Stimulated activated CD8-positive, alpha-beta memory T cell treated with anti-CD3 and anti-CD28 coated beads, Interleukin-4, amount 100 ng/mL, for 24 hours (primary cell): ENCODE data around the gene DNAH17.

Experiments
- DNase-seq: peaks from one replicate; pipeline ENCODE4 v3.0.0-alpha.2; 2020; ENCODE audit warnings: low read depth

DNAH17 gene

DNA sequence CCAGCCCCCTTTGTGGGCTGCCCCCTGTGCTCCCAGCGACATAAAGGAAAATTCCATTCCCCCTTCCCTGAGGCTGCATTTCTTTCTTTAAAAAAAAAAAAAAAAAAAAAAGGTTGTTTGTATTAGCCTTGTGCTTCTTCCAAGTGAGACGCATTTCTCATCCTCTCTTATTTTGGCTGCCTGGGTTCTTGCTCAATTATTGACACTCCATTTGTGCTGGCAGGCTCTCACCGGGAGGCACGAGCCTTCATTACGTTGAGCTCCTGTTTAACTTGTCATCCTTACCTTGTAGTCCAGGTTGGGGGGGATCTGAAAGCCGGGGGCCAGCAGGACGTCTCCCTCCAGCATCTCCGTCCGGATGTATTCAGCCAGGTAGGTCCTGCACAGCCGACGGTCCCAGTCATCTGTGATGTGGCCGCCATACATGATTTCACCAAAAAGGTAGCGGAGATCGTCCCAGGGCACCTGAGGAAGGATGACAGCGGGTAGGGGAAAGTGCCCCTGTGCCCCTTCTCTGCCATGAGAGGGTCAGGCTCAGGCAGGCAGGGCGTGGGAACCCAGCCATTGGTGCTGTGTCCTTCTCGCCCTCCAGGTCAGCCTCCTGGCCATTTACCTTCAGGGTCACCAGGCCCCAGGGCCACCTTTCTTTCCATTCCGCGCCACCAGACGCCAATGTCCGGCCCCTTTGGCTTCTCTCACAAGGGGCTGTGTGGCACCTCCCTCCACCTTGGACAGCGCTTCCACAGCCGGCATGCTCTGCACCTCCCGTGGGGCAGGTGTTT, 148.2 kb downstream of the DNAH17 start:
- no peak for DNase-seq

DNA sequence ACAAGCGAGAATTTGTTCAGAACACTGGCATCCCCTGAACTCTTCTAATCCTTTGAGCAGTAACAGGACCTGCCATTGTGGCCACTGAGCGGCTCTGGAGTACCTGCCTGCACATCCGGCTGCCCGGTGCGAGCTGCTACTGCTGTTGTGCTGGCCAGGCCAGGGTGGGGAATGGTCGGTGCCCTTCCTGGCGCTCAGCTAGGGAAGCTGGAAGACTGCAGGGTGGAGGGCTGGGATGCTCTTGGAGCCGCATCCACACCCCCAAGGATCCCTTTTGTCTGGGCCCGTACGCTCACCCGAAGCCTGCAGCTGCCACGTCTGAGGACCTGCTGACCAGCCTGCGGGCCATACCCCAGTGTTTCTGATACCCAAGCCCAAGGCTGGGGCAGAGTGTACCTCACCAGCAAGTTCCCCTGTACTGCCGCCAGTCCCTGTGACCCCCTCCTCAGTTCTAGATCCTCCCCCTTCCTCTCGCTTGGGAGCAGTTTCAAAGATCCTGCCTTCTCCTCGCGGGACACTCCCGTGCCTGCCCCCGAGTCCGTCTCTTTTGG, 149.1 kb downstream of the DNAH17 start:
- no peak for DNase-seq

DNA sequence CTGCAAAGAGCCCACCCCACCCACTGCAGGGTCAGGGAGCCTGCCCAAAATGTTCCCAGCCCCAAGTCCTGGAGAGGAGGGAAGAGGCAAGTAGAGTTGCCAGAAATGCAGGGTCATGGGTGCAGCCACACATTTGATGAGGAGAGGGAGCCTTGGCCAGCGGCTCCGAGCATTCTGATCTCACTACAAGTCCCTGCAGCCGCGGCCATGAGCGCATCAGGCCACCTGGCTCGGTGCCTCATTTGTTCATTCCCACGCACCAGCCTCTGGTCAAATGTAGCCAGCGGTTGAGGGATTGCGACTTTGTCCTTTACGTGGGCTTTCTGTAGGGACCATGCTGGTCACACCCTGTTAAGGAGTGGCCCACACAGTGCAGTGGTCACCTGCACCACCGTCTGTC, 150.1 kb downstream of the DNAH17 start:
- DNase-seq: no peak

DNA sequence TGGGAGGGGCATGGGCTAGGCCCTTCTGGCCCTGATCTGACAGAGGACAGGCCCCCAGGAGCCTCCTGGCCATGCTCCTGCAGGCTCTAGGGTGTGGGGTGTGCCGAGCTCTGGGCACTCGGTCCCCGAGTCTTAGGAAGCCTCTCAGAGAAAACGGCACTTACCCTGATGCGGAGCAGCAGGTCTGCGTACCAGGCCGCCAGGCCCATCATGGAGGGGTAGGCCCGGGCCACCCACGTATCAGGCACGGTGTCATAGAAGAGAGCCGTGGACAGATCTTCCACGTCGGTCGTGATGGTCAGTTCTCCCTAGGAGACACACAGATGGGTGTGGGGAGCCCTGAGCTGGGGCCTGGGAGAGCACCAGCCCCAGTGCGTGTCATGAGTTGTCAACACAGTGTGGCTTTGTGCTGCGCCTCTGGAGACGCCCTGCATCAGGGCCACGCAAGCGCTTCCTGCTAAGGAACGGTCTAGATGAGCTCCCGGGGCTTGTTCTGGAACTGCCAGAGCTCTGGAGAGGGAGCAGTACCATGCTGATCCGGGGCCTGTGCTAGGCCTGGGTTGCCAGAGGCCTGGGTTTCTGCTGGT, 150.8 kb downstream of the DNAH17 start:
- no peak for DNase-seq

DNA sequence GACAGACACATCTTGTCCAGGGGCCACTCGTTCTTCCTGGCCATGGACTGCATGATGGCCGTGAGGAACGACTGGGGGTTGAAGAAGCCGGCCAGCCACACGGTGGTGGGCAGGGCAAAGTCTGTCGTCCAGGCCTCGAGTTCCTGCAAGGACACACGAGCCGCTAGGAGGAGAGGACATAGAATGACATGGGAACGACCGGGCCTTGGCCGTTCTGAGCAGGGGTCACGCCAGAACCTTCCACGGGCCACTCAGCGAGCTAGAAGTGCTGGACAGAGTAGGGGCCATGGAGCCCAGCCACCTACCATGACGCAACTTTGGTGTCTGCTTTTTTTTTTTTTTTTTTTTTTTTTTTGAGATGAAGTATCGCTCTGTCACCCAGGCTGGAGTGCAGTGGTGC, 151.8 kb downstream of the DNAH17 start:
- no peak for DNase-seq

DNA sequence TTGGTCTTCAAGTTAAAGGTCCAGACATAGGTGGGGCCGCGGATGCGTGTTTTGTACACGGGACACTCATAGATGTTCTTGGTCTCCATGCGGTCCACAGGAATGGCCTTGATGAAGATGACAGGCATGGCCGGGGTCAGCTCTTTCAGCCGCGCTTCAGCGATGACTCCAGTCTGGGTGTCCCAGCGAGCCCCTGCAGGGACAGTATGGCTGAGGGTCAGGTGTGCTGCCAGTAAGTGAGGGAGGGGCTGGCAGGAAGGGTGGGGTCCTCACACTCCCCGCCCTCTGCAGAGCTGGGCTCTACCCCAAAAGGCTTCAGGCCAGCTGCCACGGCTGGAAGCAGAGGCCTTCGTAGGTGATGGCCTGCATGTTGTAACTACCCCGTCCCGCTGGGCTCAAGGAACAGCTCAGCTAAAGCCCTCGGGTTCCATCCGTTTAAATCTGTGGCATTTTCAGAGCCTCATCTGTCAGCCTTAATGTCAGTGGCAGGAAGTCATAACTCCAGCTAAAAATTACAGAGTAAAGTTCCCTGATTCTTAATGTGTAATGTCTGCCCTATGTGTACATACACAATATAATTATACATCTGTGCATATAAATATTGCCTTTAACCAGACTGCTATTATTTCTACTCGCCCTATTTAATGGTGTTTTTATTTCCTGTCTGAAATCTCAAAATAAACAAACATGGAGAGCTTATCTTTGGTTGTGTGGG, 153.1 kb downstream of the DNAH17 start:
- DNase-seq: no peak

DNA sequence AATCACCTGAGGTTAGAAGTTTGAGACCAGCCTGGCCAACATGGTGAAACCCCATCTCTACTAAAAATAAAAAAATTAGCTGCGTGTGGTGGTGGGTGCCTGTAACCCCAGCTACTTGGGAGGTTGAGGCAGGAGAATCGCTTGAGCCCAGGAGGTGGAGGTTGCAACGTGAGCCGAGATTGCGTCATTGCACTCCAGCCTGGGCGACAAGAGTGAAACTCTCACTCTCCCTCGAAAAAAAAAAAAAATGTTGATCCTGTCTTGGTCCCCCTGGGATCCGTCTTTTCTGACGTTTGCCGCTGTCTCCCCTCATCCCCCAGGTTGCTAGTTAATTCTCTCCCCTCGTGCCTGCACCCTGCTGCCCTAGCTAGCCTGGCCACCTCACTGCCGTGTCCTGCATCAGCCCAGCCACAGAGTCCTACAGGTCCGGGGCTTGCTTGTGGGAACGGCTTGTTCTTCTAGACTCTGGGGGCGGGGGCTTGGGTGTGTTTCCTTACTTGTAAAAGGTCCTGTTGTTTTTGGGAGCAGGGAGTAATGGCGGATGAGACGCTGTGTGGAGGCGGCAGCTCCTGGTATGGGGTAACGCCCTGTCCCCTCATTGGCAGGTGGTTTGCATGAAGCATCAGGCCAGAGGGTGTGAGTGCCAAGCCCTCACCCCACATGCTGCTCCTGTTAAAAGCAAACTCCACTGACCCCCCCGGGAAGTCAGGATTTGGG, 154.2 kb downstream of the DNAH17 start:
- DNase-seq: no peak

DNA sequence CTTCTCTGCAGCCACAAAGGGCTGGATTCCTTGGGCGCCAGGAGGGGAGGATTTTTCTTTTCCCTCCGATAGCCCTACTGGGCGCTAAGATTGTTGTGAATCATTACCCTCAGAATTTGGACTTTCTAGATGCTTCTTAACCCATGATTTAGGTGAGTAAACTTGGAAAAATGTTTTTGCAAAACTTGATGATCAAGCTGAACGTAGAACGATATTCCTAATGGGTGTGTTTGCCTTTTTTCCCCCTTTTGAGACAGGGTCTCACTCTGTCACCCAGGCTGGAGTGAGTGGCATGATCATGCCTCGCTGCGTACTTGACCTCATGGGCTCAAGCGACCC, 155.0 kb downstream of the DNAH17 start:
- no peak for DNase-seq

DNA sequence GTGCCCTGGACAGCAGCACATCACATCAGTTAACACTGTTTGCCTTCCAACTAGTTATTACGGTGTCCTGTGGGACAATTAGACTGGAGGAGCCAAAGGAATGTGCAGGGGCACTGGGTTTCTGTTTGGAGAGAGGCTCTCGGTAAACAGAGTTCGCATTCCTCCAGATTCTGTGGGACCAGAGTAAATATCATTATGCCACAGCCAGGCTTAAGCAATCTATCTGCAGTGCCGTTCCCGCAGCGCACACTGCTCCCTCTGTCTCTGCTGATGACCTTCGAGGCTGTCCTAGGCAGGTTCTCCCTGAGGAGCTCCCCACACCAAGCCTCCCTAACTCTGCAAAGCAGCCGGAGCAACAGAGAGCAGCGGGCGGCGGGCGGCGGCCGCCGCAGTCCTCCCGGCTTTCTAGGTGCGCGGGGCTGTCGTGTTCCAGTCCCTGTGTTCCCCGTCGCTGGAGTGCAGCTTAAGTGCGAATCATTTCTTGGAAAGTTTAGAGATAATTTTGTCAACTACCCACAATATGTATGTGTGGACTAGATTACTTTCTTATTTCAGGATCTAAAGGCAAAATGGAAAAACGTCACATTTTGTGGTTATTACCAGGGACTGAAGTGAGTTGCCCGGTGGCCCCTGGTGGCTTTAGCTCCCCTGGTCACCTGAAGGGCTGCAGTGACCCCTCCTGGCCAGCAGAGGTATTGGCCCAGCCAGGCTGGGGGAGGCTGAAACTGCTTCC, 155.5 kb downstream of the DNAH17 start:
- peak; percentile 58 for DNase-seq

DNA sequence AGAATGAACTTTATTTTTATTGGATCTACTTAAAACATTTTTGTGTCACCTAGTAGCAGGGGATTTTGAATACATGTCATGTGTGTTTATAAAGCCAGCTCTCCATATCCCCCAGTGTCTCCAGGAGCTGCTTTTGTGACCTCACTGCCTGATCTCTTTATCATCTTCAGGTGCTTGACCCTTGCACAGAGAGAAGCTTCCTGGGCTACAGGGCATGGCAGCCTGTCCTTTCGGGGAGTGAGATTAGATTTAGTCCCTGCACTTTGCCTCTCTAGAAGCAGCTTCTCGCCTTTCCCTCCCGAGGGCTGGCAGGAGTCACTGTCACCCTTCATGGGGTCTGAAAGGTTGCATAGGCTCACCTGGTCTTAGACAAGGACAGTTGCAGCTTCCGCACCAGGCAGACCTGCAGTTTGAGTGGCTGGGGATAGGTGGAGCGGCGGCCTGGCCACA, 156.1 kb downstream of the DNAH17 start:
- DNase-seq: no peak

DNA sequence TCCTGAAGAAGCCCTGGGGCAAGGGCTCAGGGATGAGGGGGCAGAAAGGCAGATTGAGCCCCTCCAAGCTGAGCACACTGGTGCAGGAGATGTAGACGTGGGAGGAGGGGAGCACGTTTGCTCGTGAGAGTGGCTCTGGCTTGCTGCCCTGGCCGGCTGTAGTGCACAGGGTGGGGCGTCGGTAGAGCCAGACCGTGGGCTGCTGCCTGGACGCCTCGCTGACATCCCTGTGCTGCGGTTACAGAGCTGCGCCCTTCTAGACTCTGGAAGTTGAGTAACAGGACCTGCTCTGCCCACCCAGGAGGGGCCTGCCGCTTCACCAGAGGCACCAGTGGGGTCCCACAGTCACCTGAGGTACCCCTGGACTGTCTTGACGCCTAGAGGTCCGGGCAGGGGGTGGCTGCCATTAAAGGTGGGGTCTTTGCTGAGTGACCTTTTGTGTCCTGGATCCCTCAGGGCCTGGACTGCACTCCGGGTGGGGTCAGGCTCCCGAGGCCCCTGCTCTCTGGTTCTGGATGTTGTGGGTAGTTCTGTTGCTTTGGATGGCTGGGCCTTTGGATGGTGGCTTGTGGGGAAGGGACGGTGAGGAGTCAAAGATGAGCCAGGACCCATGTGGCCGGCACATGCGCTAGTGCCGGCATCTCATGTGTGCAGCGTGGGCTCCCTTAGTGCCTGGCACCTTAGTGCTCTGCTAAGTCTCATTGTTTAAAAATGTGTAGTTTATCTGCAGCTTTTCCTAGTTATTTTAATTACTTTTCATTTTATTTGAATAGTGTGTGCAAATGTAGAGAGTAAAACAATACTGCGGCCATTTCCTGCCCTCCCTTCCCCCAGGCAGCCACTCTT, 157.0 kb downstream of the DNAH17 start:
- DNase-seq: no peak

DNA sequence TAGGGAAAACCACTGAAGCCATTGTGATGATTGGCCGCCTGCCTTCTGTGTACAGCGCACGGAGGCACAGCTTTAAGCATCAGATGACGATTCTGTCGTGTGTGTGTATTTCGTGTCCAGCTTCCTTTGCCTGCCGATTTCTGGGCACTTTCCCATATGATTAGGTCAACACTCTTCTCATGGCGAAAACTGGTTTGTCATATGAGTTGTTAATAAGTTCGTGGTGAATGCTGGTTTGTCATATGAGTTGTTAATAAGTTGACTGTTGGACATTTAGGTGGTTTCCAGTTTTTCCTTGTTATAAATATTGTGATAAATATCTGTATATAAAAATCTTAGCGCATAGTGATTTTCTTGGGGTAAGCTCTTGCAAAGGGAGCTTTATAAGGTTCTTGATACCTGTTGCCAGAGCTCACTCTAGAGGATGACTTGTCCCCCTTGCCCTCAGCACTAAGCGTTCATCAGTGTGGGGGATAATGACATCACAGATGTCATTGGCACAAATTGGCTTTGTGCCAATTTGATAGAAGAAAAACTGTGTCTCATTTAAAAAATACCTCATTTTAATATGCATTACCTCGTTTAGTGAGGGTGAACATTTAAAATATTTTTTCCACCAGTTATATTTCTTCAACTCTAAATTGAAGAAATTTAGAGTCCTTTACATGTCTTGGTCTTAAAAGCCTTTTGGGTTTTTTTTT, 158.7 kb downstream of the DNAH17 start:
- no peak for DNase-seq

DNA sequence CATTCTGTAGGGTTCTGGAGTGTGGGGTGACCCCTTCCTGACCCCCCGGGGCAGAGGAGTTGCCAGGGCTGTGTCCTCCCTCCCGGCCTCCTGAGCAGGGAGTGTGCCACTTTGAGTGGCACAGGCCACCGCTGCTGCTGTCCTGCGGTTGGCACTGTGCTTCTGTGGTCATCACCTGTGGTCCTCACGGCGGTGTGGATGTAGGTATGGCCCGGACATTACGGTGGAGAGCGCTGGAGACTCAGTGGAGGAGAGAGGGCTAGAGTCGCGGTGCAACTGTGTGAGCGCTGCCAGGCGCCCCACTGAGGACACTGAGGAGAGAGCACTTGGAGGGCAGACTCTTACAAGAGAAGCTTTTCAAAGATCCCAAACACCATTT, 159.7 kb downstream of the DNAH17 start:
- DNase-seq: no peak

DNA sequence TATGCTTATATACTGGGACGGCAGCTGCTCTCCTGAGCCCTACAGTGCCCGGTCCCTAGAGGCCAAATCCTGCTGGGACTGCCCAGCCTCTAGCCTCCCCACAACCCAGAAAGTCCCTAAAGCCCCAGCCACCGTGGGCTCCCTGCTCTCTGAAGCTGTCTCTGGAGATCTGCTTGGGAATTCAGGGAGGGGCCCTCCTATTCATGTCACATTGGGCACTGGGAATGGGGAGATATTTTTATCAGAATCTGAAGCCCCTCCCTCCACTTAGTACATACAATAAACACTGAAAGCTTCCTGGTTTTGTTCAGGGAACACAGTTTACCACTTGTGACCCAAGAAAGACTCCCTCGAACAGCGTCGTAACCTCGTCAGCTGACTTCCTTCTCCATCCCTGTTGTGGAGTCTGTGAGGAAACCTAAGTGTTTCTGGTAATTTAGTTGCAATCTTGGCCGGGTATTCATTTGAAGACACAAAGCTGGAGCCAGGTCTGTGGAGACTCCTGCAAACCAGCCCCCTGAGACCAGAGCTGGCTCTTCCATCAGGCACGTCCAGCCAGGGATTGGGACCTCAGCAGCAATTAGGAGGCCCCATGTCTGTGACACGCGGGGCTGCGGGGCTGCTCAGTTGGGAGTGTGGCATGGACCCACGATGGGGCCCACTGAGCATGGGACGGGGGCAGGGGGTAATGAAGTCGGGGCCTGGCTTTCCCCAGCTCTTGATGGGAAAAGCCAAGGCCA, 160.2 kb downstream of the DNAH17 start:
- DNase-seq: no peak

DNA sequence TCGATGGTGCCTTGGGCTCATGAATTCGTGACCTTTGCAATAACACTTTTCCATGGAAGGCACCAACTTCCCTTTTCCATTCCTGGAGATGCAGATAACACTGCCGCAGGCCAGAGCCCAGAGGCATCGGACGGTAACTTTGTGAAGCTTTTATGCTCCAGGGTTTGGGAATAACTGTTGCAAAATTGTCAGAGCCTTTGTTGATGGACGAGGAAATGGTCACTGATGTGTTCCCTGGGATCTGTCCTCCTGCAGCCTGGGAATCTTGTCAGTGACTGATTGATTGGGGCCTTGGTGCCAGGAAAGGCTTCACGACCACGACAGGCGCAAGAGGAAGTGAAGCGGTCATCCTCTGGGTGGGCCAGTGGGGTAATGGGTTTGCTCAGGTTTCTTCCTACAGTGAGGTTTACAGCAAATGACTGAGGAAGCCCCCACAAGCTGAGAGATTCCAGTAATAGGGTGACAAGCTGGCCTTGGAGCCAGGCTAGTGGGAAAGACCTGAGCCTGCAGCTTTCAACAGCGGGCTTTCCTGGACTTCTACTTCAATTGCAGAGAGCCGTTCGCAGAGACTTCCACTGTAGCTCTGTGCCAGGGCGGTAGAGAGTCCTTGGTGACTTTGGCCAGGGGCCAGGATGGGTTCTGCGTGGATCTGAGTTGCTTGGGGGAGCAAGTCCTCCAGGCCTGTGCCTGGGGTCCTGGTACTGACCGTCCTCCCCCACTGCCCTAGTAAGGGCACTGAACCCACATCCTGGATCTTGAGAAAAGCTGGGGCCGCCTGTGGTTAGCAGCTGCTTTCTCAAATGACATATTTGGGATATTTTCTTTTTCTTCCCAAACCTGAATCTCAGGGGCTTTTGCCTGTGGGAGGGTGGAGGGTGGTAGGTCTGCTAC, 161.1 kb downstream of the DNAH17 start:
- no peak for DNase-seq

DNA sequence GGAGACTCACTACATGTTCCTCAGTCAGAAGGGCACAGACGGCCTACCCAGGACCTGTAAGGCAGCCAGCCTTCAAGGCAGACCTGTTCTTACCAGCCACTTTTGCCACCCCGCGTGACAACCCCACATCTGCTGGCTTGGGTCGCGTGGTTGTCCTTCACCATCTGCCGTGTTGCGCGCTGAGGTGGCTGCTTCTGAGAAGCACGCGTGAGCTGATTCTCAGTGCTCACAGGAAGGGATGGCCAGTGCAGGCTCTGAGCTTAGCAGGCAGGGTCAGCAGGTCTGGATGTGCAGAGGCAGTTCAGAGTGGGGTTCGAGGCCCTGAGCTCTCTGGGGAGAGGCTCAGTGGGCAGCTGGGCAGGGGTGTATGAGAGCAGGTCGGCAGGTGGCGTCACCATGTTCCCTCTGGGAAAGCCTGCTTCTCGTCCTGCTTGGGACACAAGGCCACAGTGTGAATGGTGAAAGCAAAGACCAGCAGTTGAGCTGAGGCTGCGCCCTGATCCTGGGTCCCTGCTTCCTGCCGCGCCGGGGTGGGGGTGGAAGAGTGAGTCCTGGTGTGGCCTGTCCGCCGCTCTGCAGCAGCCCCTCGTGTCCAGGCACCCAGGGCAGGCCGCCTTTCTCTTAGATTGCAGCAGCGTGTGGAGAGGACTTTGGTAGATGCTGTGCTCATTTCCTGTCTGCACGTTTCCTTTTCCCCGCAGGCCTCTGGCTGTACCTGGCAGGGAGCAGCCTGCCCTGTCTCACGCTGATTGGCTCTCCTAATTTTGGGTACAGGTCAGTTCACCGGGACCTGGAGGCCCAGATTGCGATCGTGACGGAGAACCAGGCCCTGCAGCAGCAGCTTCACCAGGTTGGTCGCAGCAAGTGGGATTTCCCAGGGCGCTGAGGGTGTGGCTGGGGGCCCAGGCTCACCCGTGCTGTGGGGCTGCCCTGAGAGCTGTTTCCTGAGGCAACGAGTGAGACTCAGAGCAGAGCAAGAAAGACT, 162.7 kb downstream of the DNAH17 start:
- peak; percentile 38 for DNase-seq

DNA sequence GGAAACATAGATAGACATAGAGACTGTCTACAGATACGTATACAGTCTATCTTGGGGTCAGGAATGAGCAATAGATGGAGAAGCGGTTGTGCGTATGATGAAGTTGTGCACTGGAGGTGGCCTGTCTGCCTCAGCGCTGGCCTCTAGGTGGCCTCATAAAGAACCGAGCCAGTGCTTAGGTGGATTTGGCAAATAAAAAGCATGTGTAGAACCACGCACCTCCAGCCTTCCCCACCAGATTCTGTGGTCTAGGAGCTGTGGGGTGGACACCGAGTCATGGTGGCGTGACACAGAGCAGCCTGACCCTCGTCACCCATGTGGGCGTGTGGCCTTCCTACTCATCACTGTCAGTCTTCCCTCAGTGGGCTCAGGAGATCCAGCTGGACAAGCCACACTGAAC, 164.8 kb downstream of the DNAH17 start:
- DNase-seq: no peak
